AG10803 (cell line): ENCODE data around the gene PKHD1.
"Not testable (repeated sequence)": the region's sequence is repeated elsewhere in the genome, so short reads cannot be mapped to it uniquely, and the experiment has no call there.

Experiments
- DNase-seq: peaks from one replicate; pipeline ENCODE4 v3.0.0; 2010; ENCODE audit warnings: low read depth
- H3K4me3 ChIP-seq: 2 replicates; pipeline ENCODE4 v1.5.1; 2011; ENCODE audit warnings: mild to moderate bottlenecking, low read length, control low read depth
- CTCF ChIP-seq: conservative IDR thresholded peaks from 2 replicates; pipeline ENCODE4 v1.5.1; 2011; ENCODE audit warnings: mild to moderate bottlenecking, low read length, control low read depth, inconsistent platforms

The PKHD1 gene

GRCh38 chr6:51953246-51953645, 134.2 kb downstream of the PKHD1 start:
- no peak for TF ChIP-seq CTCF

GRCh38 chr6:51951924-51952323, 135.5 kb downstream of the PKHD1 start:
- no peak overlapping the region for H3K4me3 ChIP-seq
- no peak for TF ChIP-seq CTCF
- DNase-seq = no peak

More at GRCh38 chr6:51953246-51953645, 134.2 kb downstream of the PKHD1 start:
- no peak overlapping the region for H3K4me3 ChIP-seq
- DNase-seq = no peak

DNA sequence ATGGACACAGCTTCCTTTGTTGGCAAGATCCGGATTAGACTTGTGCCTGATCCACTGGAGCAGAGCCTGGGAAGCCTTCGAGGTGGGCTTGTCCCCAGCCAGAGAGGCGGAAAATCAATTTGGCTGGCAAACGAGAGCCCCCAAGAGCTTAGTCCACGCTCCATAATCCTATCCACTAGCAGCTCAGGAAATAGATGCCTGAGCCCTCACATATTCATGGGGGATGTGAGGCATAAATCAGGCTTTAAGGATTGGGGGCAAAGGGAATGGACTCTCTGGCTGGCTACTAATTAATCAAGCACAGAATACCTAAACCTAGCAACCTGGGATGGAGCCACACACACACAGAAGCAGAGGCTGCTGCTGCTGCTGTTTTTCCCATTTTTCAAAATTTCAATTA, 137.9 kb downstream of the PKHD1 start:
- no peak overlapping the region for H3K4me3 ChIP-seq
- no peak for DNase-seq
- no peak for TF ChIP-seq CTCF

DNA sequence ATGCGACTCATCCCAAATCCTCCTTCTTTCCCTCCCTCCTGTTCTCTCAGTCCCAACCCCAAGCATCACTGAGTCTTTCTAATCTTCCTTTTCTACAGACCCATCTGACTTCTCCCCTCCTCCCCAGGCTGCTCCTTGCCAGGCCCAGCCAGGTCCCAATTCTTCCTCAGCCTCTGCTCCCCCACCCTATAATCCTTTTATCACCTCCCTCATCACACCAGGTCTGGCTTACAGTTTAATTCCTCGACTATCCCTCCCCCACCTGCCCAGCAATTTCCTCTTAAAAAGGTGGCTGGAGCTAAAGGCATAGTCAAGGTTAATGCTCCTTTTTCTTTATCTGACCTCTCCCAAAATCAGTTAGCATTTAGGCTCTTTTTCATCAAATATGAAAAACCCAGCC, 147.7 kb downstream of the PKHD1 start:
- DNase-seq, H3K4me3 ChIP-seq: not testable (repeated sequence)

- no peak overlapping the region for H3K4me3 ChIP-seq
- DNase-seq = no peak
- TF ChIP-seq CTCF = no peak
Measured at GRCh38 chr6:51936531-51937290, 150.7 kb downstream of the PKHD1 start.

DNA sequence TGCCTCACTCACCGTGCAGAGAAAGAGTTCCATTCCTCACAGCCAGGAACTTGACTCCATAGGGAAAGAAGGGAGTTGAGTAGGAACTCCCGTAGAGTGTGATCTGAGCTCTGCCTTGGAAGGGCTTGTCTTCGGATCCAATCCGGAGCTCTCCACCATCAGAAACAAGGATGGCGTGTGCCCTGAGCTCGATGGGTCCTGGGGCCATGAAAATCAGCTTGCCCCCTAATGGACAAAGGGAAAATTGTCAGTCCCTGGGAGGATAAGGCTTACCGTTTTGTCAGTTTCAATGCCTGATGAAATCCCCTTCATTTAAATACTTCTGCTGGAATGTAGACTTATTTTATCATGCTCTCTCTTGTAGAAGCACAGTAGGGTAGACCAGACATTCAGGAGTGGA, 153.3 kb downstream of the PKHD1 start:
- H3K4me3 ChIP-seq = no peak overlapping the region
- TF ChIP-seq CTCF = peak; percentile 32; the same call in 1 of the 2 replicates
- DNase-seq = no peak

DNA sequence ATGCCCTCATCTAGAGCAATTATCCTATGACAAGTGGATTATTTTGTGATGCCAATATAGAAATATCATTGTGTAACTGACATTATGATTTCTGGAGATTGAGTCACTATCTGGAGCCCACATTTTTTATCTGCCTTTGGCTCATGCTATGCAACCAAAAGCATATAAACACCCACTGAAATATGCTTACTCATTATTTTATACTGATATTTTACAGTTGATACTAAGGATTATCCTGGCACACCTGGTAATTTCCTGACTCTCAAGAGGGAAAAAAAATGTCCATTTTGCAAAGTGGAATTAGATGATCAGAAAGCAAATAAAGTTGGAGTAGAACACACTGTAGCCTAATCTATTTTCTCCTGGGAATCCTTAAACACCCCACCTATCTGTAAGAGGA, 154.5 kb downstream of the PKHD1 start:
- no peak overlapping the region for H3K4me3 ChIP-seq
- no peak for DNase-seq
- TF ChIP-seq CTCF = no peak
